Activated CD8-positive, alpha-beta memory T cell treated with anti-CD3 and anti-CD28 coated beads for 36 hours (primary cell): ENCODE measurements around the gene TSPAN32. TPM values are rescaled to one million over a fixed set of nuclear protein-coding genes. Genes with fewer than 3 reads are reported as not detected.

ENCODE experiments used
- CTCF ChIA-PET: fragments of 350-600 bp; sonication (Branson Sonifier 250); formaldehyde crosslinking; loops from one replicate; lab custom pipeline; 2021; ENCODE audit warnings: antibody characterized with exemption; lab: Charles Lee
- POLR2A ChIA-PET: fragments of 350-600 bp; sonication (Branson Sonifier 250); formaldehyde crosslinking; loops from one replicate; lab custom pipeline; 2021; ENCODE audit warnings: antibody characterized with exemption; lab: Charles Lee
- total RNA-seq, 2 experiments: library from RNA; stranded (reverse); gene quantifications; one replicate each; pipeline ENCODE4 v1.2.3, GENCODE V29; 2021

The TSPAN32 gene
- total RNA-seq, 2 experiments from 2014 or later, result 2.8 to 2.9 TPM

DNA sequence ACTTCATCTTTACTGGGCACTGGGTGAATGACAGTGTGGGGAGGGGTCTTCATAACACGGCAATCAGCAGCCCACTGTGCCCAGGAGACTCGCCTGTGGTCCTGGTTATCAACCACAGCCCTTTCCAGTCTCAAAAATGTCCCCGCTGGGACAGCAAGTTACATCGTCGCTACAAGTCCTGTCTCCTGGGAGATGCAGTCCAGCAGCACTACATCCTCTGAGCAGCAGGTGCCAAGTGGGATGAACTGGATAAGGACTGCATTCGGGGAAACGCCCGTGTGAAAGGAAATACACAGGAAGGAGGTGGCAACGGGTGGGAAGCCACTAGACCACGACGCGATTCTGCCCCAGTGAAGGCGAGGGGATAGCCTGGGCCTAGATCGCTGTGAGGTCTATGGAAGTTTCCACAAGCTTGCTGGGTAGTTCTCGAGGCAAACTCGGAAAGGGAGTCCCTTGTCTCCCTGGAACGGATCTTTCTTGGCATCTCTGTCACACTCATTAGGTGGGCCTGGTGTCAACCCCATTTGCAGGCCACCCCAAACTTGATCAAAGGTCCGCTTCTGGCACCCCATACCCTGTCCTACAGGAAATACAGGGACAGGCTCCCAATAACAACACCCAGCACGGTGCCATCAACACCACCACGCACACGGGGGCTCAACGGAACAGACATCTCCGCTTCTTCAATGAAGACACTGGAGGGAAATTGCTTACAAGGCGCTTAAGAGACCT, 35.8 kb upstream of the TSPAN32 start:
- POLR2A ChIA-PET, result no interaction called here

DNA sequence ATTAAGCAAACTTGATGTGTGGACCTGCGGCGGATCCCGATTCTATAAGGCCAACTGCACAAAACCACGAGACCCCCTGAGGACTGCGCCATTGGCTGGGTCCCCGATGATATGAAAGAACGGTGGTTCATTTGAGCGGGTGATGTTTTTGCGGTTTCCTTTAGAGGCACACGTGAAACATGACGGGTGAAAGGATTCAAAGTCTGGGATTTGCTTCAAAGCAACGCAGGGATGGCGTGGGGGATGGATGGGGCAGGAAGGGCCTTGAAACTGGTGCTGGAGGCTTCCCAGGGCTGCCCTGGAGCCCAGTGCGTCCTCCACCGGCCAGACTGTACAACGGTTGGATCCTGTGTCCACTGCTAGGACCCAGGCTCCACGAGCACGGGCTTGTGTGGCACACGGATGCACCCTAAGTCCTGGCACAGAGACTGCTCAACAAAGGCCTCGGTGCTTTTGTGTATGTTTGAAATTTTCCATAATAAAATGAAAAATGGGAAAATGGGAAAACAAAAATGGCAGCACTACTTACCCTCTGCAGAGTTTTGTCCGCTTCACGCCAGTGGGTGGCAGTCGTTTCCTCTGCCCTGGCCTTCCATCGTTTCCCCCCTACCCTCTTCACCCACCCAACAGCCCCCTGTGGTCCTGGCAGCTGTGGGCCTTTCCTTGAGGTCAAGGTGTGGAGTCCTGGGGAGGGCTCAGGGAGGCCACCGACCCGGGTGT, 35.1 kb upstream of the TSPAN32 start:
- POLR2A ChIA-PET, result no interaction called here
- CTCF ChIA-PET, result interaction anchor here (1.0 to 2.2 kb wide), 3 partner anchors 38 to 153 kb away, joined by 3 to 7 read pairs (median 5); no protein-coding TSS in a partner anchor

More for the DNA sequence above, 35.8 kb upstream of the TSPAN32 start:
- CTCF ChIA-PET, result interaction anchor here (1.7 kb wide), 1 partner anchor 39 kb away, joined by 5 read pairs; no protein-coding TSS in a partner anchor

DNA sequence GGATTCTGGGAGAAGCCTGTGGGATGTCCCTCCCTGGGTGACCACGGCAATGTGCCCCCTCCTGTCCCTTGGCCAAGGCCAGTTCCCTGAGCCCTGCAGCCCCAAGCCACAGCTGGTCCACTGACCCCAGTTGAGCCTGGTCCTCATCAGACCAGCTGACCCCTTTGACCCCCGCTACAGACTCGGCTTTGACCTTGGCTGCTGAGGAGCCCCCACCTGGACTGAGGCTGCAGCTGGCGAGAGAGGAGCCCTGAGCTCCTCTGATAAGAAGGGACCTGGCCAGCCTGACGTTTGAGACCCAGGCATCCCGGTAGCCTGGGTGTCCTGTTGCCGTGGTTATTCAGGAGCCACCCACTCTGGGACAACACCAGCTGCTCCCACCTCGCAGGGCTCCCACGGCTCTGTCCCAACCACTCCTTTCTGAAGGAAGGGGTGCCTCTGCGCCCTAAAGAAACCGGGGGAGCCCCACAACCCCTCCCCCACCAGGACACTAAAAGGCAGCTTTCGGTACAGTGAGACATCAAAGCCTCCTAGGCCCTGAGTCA, 34.4 kb upstream of the TSPAN32 start:
- CTCF ChIA-PET, result interaction anchor here (1.0 to 2.2 kb wide), 2 partner anchors 116 to 153 kb away, joined by 3 to 7 read pairs; no protein-coding TSS in a partner anchor
- POLR2A ChIA-PET, result no interaction called here

DNA sequence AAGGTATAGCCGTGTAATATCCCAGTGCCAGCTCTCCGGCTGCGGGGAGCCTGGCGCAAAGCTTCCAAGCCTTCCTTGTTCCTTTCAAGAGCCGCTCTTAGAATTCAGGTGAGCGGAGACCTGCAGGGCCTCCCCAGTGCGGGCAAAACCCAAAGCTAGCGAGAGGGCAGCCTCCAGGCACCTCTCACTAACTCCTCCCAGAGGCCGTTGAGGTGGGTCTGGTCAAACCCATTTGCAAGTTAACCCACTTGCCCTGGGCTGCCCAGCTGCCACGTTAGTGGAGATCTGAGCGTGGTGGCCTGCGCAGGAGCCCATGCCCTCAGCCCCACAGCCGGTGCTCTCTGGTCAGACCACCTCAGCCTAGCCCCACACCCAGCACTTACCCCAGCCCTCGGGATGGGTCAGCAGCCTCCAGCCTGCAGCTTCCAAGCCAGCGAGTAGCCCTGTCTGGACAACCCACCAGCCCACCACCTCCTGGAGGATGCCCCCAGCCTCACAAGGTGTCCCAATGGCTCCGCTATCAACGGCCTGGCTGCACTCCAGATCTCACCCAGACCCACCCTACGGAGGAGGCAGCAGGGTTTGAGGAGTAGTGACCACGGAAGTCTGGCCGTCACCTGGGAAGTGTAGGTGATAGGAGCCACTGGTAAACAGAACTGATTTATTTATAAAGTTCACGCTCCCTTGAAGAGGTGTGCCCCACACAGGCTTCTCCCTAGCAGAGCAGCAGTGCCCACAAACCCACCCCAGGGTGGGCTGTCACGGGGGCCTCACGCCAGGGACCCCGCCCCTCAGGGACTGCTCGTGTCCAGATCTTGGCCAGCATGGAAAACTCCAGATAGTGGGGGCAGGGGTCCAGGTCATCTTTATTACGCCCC, 33.7 kb upstream of the TSPAN32 start:
- POLR2A ChIA-PET, result no interaction called here
- CTCF ChIA-PET, result interaction anchor here (0.9 to 2.2 kb wide), 3 partner anchors 38 to 152 kb away, joined by 3 to 7 read pairs (median 3); no protein-coding TSS in a partner anchor

DNA sequence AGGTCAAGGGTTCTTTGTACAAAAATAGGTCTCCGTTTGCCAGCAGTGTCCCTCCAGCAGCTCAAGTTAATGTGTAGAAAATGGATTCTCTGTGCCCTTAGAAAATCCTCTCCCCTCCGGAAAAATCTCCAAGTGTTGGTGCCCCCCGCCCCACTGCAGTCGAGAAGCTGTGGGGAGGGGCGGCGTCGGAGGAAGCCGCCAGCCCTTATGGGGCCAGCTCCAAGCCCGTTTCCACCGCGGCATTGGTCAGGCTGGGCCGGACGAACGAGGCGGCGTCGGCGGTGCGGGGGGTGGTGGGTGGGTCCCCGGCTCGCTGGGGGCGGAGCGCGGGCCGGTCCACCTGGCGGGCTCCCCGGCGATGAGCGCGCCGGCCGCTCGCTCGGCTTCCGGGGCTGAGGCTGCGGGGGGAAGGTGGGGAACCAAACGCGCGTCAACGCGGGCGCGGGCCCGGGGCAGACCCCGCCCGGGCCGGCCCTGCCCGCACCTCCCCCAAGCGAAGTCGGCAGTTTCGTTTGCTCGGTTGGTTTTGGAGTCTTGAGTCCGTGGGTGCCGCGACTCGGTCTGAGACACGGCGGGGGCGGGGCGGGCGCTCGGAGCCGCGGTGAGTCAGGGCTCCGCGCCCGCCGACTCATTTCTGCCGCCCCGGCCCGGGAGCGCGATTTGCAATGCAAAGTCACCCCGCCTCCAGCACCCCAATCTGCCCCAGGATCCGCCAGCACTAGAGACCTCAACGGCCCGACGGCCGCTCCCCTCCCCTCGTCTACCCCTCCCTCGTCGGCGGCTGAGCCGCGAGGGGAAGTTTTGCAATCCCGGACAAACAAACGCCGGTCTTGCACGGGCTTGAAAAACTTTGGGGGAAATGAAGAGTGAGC, 32.8 kb upstream of the TSPAN32 start:
- POLR2A ChIA-PET, result interaction anchor here (0.6 kb wide), 1 partner anchor 152 kb away, joined by 3 read pairs; no protein-coding TSS in a partner anchor
- CTCF ChIA-PET, result interaction anchor here (0.9 to 2.2 kb wide), 4 partner anchors 36 to 151 kb away, joined by 3 to 7 read pairs (median 4); no protein-coding TSS in a partner anchor

DNA sequence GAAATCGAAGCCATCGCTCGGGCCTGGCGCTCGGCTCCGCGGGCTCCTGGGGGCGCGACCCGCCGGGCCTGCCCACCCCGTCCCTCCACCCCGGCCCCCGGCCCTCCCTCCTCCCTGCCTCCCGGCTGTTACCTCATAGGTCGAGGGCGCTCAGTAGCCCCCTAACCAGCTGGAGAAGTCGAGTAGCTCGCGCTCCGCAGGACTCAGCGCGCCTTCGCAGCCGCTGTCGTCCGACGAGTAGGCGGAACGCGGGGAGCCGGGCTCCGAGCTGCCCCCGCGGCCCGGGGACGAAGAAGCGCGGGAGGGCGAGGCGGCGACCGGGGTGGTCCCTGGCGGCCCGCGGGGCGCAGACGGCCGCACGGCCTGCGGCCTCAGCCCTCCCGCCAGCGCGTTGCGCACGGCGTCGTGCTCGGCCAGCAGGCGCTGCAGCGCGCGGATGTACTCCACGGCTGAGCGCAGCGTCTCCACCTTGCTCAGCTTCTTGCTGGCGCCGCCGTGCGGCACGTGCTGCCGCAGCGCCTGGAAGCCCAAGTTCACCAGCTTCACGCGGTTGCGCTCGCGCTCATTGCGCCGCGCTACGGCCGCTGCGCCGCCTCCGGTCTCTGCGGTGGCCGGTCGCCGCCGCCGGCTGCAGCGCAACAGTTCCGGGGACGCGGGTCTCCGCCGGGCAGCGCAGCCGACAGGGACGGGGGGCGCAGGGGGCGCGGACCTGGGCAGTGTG, 32.1 kb upstream of the TSPAN32 start:
- CTCF ChIA-PET, result interaction anchor here (1.1 to 1.4 kb wide), 2 partner anchors 36 to 77 kb away, joined by 3 to 4 read pairs; no protein-coding TSS in a partner anchor
- POLR2A ChIA-PET, result interaction anchor here (0.6 kb wide), 1 partner anchor 151 kb away, joined by 3 read pairs; no protein-coding TSS in a partner anchor

DNA sequence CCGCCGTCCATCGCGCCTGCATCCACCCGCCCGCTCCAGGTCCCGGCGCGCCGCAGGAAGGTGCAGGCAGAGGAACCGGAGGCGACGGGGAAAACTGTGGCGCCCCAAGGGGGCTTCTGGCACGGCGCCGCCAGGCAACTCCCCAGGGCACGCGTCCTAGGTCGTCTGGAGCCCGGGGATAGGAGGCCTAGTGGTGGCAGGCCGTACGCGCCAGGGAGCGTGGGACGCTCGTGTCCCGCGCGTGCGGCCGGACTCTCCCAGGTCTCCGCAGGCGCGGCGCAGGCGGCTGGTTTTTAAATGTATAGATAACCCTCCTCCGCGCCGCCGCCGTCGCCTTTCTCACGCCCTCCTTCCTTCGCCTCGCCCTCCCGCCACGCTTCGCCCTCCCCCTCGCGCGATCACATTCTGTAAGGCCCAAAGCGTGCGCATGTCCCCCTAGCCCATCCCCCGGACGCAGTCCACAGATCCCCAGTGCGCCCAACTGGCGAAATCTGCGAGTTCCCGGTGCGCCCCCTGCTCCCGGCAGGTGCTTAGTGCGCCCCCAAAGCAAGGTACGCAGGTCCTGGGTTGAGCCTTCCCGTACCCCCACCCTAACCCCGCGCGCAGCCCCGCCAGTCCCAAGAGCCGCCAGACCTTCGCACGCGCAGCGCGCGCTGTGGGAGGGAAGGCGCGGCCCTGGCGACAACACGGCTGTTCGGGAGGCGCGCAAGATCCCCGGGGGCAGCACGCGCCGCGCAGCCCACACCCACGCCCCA, 31.3 kb upstream of the TSPAN32 start, which contains the start of gene ASCL2:
TSS of gene ASCL2 (minus strand) at position 267 of the 755 bp plus-strand sequence. CDS start at position 11, 256 bp downstream.
- ChIA-PET CTCF (interaction anchor here (1.1 to 1.4 kb wide), 2 partner anchors 35 to 78 kb away, joined by 3 to 4 read pairs; no protein-coding TSS in a partner anchor), POLR2A (no interaction called here)

DNA sequence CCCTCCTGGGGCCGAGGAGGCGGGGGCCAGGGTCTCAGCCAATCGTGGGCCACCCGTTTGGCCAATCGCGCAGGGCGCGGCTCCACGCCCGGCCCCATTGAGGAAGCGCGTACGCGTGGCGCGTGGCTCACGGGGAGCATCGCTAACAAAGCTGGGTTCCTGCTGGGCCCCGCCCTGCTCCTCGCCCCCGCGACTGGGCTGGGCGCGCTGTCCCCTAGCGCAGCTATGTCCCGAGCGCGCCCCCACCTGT, 30.8 kb upstream of the TSPAN32 start:
- CTCF ChIA-PET, result no interaction called here
- POLR2A ChIA-PET, result no interaction called here

DNA sequence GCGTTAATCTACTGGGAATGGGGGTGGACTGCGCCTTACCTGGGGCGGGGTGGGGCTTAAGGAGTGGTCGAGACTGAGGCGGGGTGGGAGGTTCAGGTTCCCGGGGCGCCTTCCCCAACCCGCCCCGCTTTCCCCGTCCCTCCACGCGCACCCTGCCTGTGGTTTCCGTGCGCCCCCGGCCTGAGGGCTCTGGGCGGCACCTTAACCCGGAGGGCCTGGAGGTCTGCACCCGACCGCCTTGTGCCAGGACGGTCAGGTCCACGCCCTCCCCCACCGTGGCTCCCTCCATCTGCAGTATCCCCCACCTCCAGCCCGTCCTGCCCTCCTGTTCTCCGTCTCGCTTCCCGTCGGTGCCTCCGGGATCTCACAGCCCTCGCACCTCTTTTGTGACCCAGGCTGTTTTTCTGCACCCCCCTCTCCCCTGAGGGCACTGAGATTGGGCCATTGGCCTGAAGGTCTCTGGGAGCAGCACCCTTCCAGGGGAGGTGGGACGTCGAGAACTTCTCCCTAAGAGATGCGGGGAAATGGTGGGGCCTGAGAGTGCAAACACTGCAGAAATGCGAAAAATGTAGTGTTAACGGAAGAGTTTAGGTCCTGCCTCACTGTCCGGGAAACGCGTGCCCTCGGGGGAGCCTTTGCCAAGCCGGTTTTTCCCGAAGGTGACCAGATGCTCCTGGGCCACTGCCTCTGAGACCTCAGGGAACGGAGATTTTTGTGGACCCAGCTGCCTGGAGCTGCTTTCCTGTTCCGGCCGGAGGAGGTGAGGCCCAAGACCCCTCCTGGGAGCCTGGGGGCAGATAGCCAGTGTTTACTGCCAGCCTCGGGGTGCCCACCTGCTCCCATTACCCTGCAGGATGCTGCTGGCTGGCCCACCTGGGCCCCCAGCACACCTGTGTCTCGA, 30.2 kb upstream of the TSPAN32 start:
- POLR2A ChIA-PET, result interaction anchor here (0.7 kb wide), 1 partner anchor 27 kb away, joined by 3 read pairs; no protein-coding TSS in a partner anchor
- CTCF ChIA-PET, result no interaction called here

DNA sequence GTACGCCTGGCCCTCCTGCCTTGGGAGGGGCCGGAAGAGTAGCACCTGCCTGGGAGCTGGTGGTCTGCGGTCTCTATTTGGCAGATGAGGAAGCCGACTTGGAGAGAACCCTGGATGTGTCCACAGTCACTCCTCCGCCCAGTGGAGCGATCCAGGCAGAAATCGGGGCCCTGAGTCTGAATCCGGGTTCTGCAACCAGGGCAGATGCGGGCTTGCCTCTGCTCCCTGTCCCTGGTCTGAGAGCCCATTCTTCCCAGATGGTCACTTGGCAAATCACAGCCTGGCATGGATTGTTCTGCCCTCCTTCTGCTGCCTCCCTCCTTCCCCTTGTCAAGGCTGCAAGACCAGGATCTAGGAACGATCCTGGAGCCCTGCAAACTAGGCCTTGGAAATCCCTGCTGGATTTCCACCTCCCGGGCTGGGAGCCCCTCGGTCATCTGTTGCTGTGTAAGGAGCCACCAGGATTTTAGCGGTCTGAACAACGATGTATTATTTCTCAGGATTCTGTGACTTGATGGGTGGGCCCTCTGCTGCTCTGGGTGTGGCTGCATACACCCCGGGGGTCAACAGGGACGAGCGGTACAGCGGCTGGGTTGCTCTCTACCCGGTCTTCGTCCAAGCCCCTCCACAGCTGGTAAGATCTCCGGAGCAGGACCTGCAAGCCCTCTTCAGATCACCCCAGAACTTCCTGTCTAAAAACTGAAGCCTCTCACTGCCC, 29.4 kb upstream of the TSPAN32 start:
- CTCF ChIA-PET, result interaction anchor here (1.2 kb wide), 1 partner anchor 74 kb away, joined by 3 read pairs; no protein-coding TSS in a partner anchor
- POLR2A ChIA-PET, result interaction anchor here (0.7 kb wide), 1 partner anchor 26 kb away, joined by 3 read pairs; no protein-coding TSS in a partner anchor

DNA sequence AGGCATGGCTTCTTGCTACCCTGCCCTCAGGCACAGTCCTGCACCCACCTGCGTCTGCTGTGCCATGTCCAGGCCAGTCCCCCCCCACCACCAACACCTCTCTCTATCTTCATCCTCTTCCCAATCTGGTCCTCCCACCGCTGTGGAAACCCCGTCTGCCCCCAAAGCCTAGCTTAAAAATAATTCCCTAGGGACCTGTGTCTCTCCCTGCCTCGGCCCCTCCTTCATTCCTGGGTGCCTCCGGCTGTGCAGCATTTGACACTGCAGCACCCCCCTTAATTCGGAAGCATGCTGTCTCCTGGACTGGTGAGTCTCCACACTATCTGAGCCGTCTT, 28.9 kb upstream of the TSPAN32 start:
- ChIA-PET POLR2A (no interaction called here), CTCF (interaction anchor here (1.2 kb wide), 1 partner anchor 75 kb away, joined by 3 read pairs; no protein-coding TSS in a partner anchor)

DNA sequence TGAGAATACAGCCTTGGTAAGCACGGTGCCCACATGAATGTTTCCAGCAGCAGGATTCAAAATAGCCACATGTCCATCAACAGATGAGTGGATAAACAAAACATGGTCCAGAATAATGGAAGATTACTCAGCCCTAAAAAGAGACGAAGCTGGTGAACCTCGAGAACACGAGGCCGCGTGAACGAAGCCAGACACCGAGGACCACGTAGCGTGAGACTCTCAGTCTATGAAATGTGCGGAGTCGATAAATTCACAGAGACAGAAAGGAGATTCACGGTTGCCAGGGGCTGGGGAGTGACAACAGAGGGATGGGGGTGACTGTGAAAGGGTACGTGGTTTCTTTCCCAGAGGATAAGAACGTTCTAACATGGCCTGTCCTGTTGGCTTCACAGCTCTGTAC, 28.5 kb upstream of the TSPAN32 start:
- ChIA-PET CTCF (interaction anchor here (1.2 kb wide), 1 partner anchor 75 kb away, joined by 3 read pairs; no protein-coding TSS in a partner anchor), POLR2A (no interaction called here)

DNA sequence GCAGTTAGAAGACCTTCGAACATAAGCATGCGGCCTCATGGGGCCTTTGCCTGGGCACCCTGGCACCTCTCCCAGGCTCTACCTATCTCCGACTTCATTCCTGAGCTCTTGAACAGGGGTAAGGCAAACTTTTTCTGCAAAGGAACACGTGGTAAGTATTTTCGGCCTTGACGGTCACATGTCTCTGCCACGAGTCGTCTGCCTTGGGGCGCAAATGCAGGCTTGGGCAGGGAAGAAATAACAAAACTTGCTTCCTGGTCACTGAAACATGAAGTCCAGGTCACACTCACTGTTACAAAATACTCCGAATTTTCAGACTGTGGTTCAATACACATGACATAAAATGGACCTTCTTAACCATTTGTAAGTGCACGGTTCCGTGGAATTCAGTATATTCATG, 28.0 kb upstream of the TSPAN32 start:
- POLR2A ChIA-PET, result no interaction called here
- CTCF ChIA-PET, result interaction anchor here (1.2 kb wide), 1 partner anchor 75 kb away, joined by 3 read pairs; no protein-coding TSS in a partner anchor
